ENCODE results near the gene FCAR. TPM values are rescaled to one million over a fixed set of nuclear protein-coding genes. Genes with fewer than 3 reads are reported as not detected.
"Not testable (repeated sequence)": the region's sequence is repeated elsewhere in the genome, so short reads cannot be mapped to it uniquely, and the experiment has no call there.

FCAR gene
- total and polyA plus RNA-seq, 5 donors from 2014 or later = 0.21 TPM; not detected in 4

GRCh38 chr19:54894106-54894505 is 20.1 kb downstream of the FCAR start:
- not testable (repeated sequence) for ATAC-seq (ENCODE audit: low read depth in 2 of 2); H3K36me3 Mint-ChIP-seq; H3K4me3 Mint-ChIP-seq; H3K9me3 Mint-ChIP-seq; H3K27me3 ChIP-seq (ENCODE audit: control insufficient read depth, insufficient read depth, low read length); H3K4me1 ChIP-seq (ENCODE audit: control insufficient read depth, insufficient read depth, low read length, poor library complexity, severe bottlenecking); H3K27ac Mint-ChIP-seq; H3K4me1 Mint-ChIP-seq; H3K36me3 ChIP-seq (ENCODE audit: control insufficient read depth, insufficient read depth, low read length); H3K9me3 ChIP-seq (ENCODE audit: control insufficient read depth in 2 of 2, low read length in 2 of 2); DNase-seq; H3K27ac ChIP-seq (ENCODE audit: insufficient read depth, low read length, poor library complexity, severe bottlenecking); H3K4me3 ChIP-seq (ENCODE audit: low read depth, low read length); H3K27me3 Mint-ChIP-seq

- Histone ChIP-seq H3K4me1 (ENCODE audit: control insufficient read depth, insufficient read depth, low read length, poor library complexity, severe bottlenecking) (no peaks in the 10 kb centered on the region), H3K27ac (ENCODE audit: insufficient read depth, low read length, poor library complexity, severe bottlenecking) (no peak overlapping the region), H3K27me3 (ENCODE audit: control insufficient read depth, insufficient read depth, low read length) (no peaks in the 10 kb centered on the region), H3K9me3 (ENCODE audit: control insufficient read depth in 2 of 2, low read length in 2 of 2) (no peaks in the 10 kb centered on the region), H3K36me3 (ENCODE audit: control insufficient read depth, insufficient read depth, low read length) (no peaks in the 10 kb centered on the region), H3K4me3 (ENCODE audit: low read depth, low read length) (no peak overlapping the region)
- H3K4me1 Mint-ChIP-seq = no peaks in the 10 kb centered on the region
- peaks cover 5% of the 10 kb centered on the region for H3K27me3 Mint-ChIP-seq
- DNase-seq = no peak
- H3K9me3 Mint-ChIP-seq = no peaks in the 10 kb centered on the region
- ATAC-seq (ENCODE audit: low read depth in 2 of 2) = no peak
- no peaks in the 10 kb centered on the region for H3K36me3 Mint-ChIP-seq
- no peak overlapping the region for H3K27ac Mint-ChIP-seq
- H3K4me3 Mint-ChIP-seq = no peak overlapping the region
These were observed 22.0 kb downstream of the FCAR start for GRCh38 chr19:54896036-54896435.

GRCh38 chr19:54898685-54899084 is 24.6 kb downstream of the FCAR start:
- H3K9me3 Mint-ChIP-seq, H3K4me1 Mint-ChIP-seq: not testable (repeated sequence)

GRCh38 chr19:54899646-54900045 is 25.6 kb downstream of the FCAR start:
- not testable (repeated sequence) for H3K27me3 ChIP-seq (ENCODE audit: control insufficient read depth, insufficient read depth, low read length); H3K4me1 Mint-ChIP-seq; H3K27ac ChIP-seq (ENCODE audit: insufficient read depth, low read length, poor library complexity, severe bottlenecking); DNase-seq; H3K36me3 Mint-ChIP-seq; H3K4me3 ChIP-seq (ENCODE audit: low read depth, low read length); H3K27me3 Mint-ChIP-seq; H3K4me3 Mint-ChIP-seq; H3K4me1 ChIP-seq (ENCODE audit: control insufficient read depth, insufficient read depth, low read length, poor library complexity, severe bottlenecking); H3K9me3 Mint-ChIP-seq; ATAC-seq (ENCODE audit: low read depth in 2 of 2); H3K9me3 ChIP-seq (ENCODE audit: control insufficient read depth in 2 of 2, low read length in 2 of 2); H3K36me3 ChIP-seq (ENCODE audit: control insufficient read depth, insufficient read depth, low read length)
- peak overlapping the region in 1 of 3 donors; percentile 16 for H3K27ac Mint-ChIP-seq

More at GRCh38 chr19:54898685-54899084, 24.6 kb downstream of the FCAR start:
- not testable (repeated sequence) for ATAC-seq (ENCODE audit: low read depth in 2 of 2); H3K27ac ChIP-seq (ENCODE audit: insufficient read depth, low read length, poor library complexity, severe bottlenecking); H3K9me3 ChIP-seq (ENCODE audit: control insufficient read depth in 2 of 2, low read length in 2 of 2); DNase-seq; H3K27me3 Mint-ChIP-seq; H3K4me1 ChIP-seq (ENCODE audit: control insufficient read depth, insufficient read depth, low read length, poor library complexity, severe bottlenecking); H3K4me3 ChIP-seq (ENCODE audit: low read depth, low read length); H3K27me3 ChIP-seq (ENCODE audit: control insufficient read depth, insufficient read depth, low read length); H3K36me3 Mint-ChIP-seq; H3K36me3 ChIP-seq (ENCODE audit: control insufficient read depth, insufficient read depth, low read length); H3K4me3 Mint-ChIP-seq
- H3K27ac Mint-ChIP-seq = peak overlapping the region in 1 of 3 donors; percentile 65

GRCh38 chr19:54901153-54901552 is 27.1 kb downstream of the FCAR start:
- not testable (repeated sequence) for H3K9me3 Mint-ChIP-seq, H3K27ac Mint-ChIP-seq, DNase-seq

GRCh38 chr19:54902061-54902460 is 28.0 kb downstream of the FCAR start:
- Mint-ChIP-seq H3K4me1 (peaks cover 0 to 9% (median 0%) of the 10 kb centered on the region in 4 donors), H3K27me3 (peaks cover 5% of the 10 kb centered on the region), H3K4me3 (no peak overlapping the region), H3K36me3 (no peaks in the 10 kb centered on the region), H3K27ac (no peak overlapping the region), H3K9me3 (no peaks in the 10 kb centered on the region)
- no peaks in the 10 kb centered on the region for H3K36me3 ChIP-seq (ENCODE audit: control insufficient read depth, insufficient read depth, low read length)
- no peak for DNase-seq
- no peaks in the 10 kb centered on the region for H3K4me1 ChIP-seq (ENCODE audit: control insufficient read depth, insufficient read depth, low read length, poor library complexity, severe bottlenecking)
- H3K9me3 ChIP-seq (ENCODE audit: control insufficient read depth in 2 of 2, low read length in 2 of 2) = no peaks in the 10 kb centered on the region
- no peak overlapping the region for H3K4me3 ChIP-seq (ENCODE audit: low read depth, low read length)
- no peak for ATAC-seq (ENCODE audit: low read depth in 2 of 2)
- H3K27me3 ChIP-seq (ENCODE audit: control insufficient read depth, insufficient read depth, low read length) = no peaks in the 10 kb centered on the region
- H3K27ac ChIP-seq (ENCODE audit: insufficient read depth, low read length, poor library complexity, severe bottlenecking) = no peak overlapping the region

More at GRCh38 chr19:54901153-54901552, 27.1 kb downstream of the FCAR start:
- not testable (repeated sequence) for H3K36me3 Mint-ChIP-seq; ATAC-seq (ENCODE audit: low read depth in 2 of 2); H3K27ac ChIP-seq (ENCODE audit: insufficient read depth, low read length, poor library complexity, severe bottlenecking); H3K4me3 Mint-ChIP-seq; H3K27me3 Mint-ChIP-seq; H3K9me3 ChIP-seq (ENCODE audit: control insufficient read depth in 2 of 2, low read length in 2 of 2); H3K4me1 ChIP-seq (ENCODE audit: control insufficient read depth, insufficient read depth, low read length, poor library complexity, severe bottlenecking); H3K27me3 ChIP-seq (ENCODE audit: control insufficient read depth, insufficient read depth, low read length); H3K4me1 Mint-ChIP-seq; H3K4me3 ChIP-seq (ENCODE audit: low read depth, low read length); H3K36me3 ChIP-seq (ENCODE audit: control insufficient read depth, insufficient read depth, low read length)

GRCh38 chr19:54903303-54903702 is 29.3 kb downstream of the FCAR start:
- H3K4me1 ChIP-seq (ENCODE audit: control insufficient read depth, insufficient read depth, low read length, poor library complexity, severe bottlenecking) = no peaks in the 10 kb centered on the region
- H3K27ac ChIP-seq (ENCODE audit: insufficient read depth, low read length, poor library complexity, severe bottlenecking) = no peak overlapping the region
- ATAC-seq (ENCODE audit: low read depth in 2 of 2) (no peak), DNase-seq (no peak)
- H3K27me3 ChIP-seq (ENCODE audit: control insufficient read depth, insufficient read depth, low read length) = no peaks in the 10 kb centered on the region
- no peak overlapping the region for H3K4me3 Mint-ChIP-seq
- no peaks in the 10 kb centered on the region for H3K36me3 Mint-ChIP-seq
- H3K9me3 ChIP-seq (ENCODE audit: control insufficient read depth in 2 of 2, low read length in 2 of 2) = no peaks in the 10 kb centered on the region
- H3K4me3 ChIP-seq (ENCODE audit: low read depth, low read length) = no peak overlapping the region
- no peaks in the 10 kb centered on the region for H3K9me3 Mint-ChIP-seq
- H3K36me3 ChIP-seq (ENCODE audit: control insufficient read depth, insufficient read depth, low read length) = no peaks in the 10 kb centered on the region
- peaks cover 0 to 9% (median 0%) of the 10 kb centered on the region in 4 donors for H3K4me1 Mint-ChIP-seq
- peaks cover 5% of the 10 kb centered on the region for H3K27me3 Mint-ChIP-seq
- no peak overlapping the region for H3K27ac Mint-ChIP-seq

- H3K27ac ChIP-seq (ENCODE audit: insufficient read depth, low read length, poor library complexity, severe bottlenecking); H3K4me3 Mint-ChIP-seq; H3K27ac Mint-ChIP-seq; DNase-seq; H3K4me1 ChIP-seq (ENCODE audit: control insufficient read depth, insufficient read depth, low read length, poor library complexity, severe bottlenecking); H3K4me3 ChIP-seq (ENCODE audit: low read depth, low read length); ATAC-seq (ENCODE audit: low read depth in 2 of 2); H3K36me3 Mint-ChIP-seq; H3K4me1 Mint-ChIP-seq; H3K9me3 ChIP-seq (ENCODE audit: control insufficient read depth in 2 of 2, low read length in 2 of 2); H3K9me3 Mint-ChIP-seq; H3K27me3 Mint-ChIP-seq; H3K36me3 ChIP-seq (ENCODE audit: control insufficient read depth, insufficient read depth, low read length); H3K27me3 ChIP-seq (ENCODE audit: control insufficient read depth, insufficient read depth, low read length): not testable (repeated sequence)
These were observed 30.2 kb downstream of the FCAR start for GRCh38 chr19:54904261-54904660.
